HG03066 (cell line): Measurements from ENCODE around the gene POU6F1.
A peak's percentile ranks its signal among the peaks of the same experiment; 100 is the strongest.

Experiments used
- ATAC-seq: cut with Tn5 transposase; IDR thresholded peaks from one replicate; pipeline ENCODE4 v1.9.1; 2021; ENCODE audit warnings: low read depth; ENCODE audit not compliant: unreplicated experiment

Gene POU6F1

DNA sequence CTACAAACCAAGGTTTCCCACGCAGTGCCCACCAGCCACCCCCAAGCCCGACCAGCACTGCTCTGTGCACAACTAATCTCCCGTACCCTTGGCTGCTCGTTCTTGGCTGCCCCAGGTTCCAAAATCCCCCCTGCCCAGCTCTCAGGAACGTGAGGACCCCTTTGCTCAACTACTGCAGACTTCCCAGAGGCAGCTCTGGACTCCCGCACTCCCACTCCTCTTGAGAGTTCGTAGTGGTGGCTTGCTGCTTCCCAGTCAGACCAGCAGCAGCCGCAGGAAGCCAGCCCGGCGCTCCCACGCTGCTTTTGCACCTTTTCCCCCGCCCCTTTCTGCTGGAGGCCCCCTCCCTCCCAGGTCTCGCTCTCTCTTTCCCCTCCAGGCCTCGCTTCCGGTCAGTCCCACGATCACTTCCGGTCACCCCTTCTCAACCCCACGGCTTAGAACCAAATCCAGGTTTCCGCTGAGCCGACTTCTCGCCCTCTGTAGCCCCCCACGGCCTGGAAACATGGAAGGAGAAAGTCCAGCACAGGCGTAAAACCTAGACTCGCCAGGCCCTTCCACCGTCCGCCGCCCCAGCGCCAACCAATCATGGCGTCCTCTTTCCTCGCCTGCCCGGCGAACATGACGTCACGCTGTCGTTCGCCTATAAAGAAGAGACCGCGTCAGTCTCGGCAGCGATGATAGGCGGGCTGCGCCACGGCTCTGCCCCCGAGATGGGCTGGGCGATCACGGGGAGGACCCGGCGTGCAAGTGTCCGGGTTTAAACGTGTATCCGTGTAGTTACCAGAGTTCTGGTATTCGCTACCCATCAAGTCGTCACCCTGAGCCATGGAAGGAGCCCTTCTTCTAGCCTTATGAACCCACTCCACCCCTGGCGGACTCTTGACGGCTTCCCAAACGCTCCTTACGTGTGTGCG is 45.1 kb downstream of the POU6F1 start, which contains the start of gene TFCP2:
Gene TFCP2, minus strand, starts transcription at position 621 of the 917 bp plus-strand sequence. CDS start 713 bp downstream, outside the sequence.
- peak; percentile 92 for ATAC-seq

GRCh38 chr12:51171884-51172514 is 45.9 kb downstream of the POU6F1 start:
- no peak for ATAC-seq

DNA sequence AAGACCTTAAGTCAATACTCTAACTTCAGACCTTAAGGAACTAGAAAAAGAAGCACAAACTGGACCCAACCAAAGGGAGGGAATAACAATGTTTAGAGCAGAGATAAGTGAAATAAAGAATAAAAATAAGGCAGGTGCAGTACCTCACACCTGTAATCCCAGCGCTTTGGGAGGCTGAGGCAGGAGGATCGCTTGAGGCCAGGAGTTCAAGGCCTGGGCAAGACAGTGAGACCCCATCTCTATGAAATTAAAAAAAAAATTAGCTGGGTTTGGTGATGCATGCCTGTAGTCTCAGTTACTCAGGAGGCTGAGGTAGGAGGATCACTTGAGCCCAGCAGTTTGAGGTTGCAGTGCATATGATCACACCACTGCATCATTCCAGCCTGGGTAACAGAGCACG is 54.1 kb downstream of the POU6F1 start:
- ATAC-seq: no peak

GRCh38 chr12:51162217-51162616 is 55.6 kb downstream of the POU6F1 start:
- ATAC-seq: no peak

- ATAC-seq: no peak
Measured at GRCh38 chr12:51160814-51161459, 56.9 kb downstream of the POU6F1 start.

DNA sequence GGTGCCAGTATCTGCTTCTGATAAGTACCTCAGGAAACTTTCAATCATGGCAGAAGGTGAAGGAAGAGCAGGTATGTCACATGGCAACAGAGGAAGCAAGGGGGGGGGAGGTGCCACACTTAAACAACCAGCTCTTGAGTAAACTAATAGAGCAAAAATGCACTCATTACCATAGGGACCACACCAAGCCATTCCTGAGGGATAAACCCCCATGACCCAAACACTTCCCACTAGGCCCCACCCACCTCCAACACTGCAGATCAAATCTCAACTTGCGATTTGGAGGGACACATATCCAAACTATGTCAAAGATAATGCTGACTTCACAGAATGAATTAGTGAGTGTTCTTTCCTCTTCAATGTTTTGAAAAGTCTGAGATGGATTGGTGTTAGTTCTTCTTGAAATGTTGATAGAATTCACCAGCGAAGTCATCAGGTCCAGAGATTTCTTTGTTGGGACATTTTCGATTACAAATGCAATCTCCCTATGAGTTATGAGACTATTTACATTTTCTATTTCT is 61.6 kb downstream of the POU6F1 start:
- ATAC-seq: no peak

DNA sequence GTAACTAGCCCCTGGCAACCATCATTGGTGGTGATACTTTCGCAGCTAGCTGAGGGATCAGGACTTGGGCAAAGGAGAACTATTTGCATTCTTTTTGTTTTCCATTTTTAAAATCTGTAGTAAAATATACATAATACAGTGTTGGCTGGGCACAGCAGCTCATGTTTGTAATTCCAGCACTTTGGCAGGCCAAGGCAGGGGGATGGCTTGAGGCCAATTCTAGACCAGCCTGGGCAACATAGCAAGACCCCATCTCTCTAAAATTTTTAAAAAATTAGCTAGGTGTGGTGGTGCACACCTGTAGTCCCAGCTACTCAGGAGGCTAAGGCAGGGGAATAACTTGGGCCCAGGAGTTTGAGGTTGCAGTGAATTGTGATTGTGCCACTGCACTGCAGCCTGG is 64.9 kb downstream of the POU6F1 start:
- ATAC-seq: no peak

- no peak for ATAC-seq
Measured at GRCh38 chr12:51150777-51151176, 67.1 kb downstream of the POU6F1 start.

DNA sequence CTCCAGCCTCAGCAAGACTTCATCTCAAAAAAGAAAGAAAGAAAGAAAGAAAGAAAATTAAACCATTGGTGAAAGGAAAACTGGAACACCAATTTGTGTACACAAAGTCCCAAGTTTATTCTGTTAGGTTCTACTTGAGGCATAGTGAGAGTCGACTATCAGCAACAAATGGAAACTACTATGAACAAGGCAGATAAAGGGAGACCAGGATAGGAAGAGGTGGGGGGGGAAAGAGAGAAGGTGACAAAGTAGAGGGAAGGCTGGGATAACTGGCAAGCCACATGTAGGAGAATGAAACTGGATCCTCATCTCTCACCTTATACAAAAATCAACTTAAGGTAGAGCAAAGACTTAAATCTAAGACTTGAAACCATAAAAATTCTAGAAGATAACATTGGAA is 70.6 kb downstream of the POU6F1 start:
- ATAC-seq: no peak

- no peak for ATAC-seq
Measured at GRCh38 chr12:51139292-51139844, 78.5 kb downstream of the POU6F1 start.
